Measurements from ENCODE around the gene BLACAT1.

DNA sequence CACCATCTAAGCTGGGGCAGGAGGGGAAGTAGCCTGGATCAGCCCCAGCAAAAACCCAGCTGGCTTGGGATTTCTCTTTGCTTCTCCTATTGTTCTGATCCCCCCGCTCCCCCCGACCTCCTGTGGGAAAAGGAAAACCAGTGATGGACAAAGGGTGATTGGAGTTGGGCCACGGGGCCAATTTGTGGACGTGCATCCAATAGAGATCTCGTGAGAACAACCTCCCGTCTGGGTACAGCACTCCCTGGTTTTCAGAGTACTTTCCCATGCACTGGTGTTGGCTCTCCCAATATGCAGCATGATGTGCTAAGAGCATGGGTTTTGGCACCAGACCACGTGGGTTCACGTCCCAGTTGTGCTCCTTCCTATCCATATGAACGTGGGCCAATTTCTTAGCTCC, 9.0 kb downstream of the BLACAT1 start:
- TF ChIP-seq CTCF (IDR thresholded peaks at IDR 0.05 in 8 of 11, conservative IDR thresholded peaks at IDR 0.05 in 3 of 11) (no peak), POLR2A (IDR thresholded peaks at IDR 0.05) (no peak), POLR2AphosphoS5 (IDR thresholded peaks at IDR 0.05) (no peak)

Data from spleen (tissue), 7 donors.